Fibroblast of skin of scalp (primary cell): ENCODE results near the gene USP44. TPM values are rescaled to one million over a fixed set of nuclear protein-coding genes. Genes with fewer than 3 reads are reported as not detected.
A peak's percentile ranks its signal among the peaks of the same experiment; 100 is the strongest.
"Not testable (repeated sequence)": the region's sequence is repeated elsewhere in the genome, so short reads cannot be mapped to it uniquely, and the experiment has no call there.

Source experiments
- DNase-seq: peaks from one replicate; pipeline ENCODE4 v3.0.0-alpha.2; 2013
- polyA plus RNA-seq, 2 experiments: library from polyadenylated mRNA; unstranded; fragments of 120-200 nt; gene quantifications; one replicate each; pipeline ENCODE4 v1.2.1, GENCODE V29; 2013; ENCODE audit not compliant: insufficient read length in 2 of 2

Gene USP44
- polyA plus RNA-seq (2013, experiment 1 of 2; ENCODE audit: insufficient read length), result 0.06 TPM
- polyA plus RNA-seq (2013, experiment 2 of 2; ENCODE audit: insufficient read length), result 0.15 TPM

GRCh38 chr12:95551305-95551704 is at the start of gene USP44:
Gene USP44, minus strand, starts transcription at chr12:95551476. Its CDS starts 17,220 bp downstream, at chr12:95534256.
- no peak for DNase-seq

- DNase-seq, result no peak
Measured at GRCh38 chr12:95600567-95600966, 49.3 kb upstream of the USP44 start.

GRCh38 chr12:95599880-95600279 is 48.6 kb upstream of the USP44 start:
- DNase-seq, result no peak

- no peak for DNase-seq
Measured at GRCh38 chr12:95594136-95594535, 42.9 kb upstream of the USP44 start.

GRCh38 chr12:95593266-95593871 is 42.1 kb upstream of the USP44 start:
- DNase-seq, result no peak

GRCh38 chr12:95591731-95592130 is 40.5 kb upstream of the USP44 start:
- DNase-seq, result no peak

- DNase-seq, result no peak
Measured at GRCh38 chr12:95590775-95591174, 39.5 kb upstream of the USP44 start.

GRCh38 chr12:95583933-95584332 is 32.7 kb upstream of the USP44 start:
- DNase-seq, result no peak

- peak; percentile 66 for DNase-seq
Measured at GRCh38 chr12:95582230-95583058, 31.2 kb upstream of the USP44 start.

- no peak for DNase-seq
Measured at GRCh38 chr12:95577820-95578219, 26.5 kb upstream of the USP44 start.

- peak; percentile 53 for DNase-seq
Measured at GRCh38 chr12:95574799-95575452, 23.6 kb upstream of the USP44 start.

- DNase-seq, result no peak
Measured at GRCh38 chr12:95573951-95574576, 22.8 kb upstream of the USP44 start.

- DNase-seq, result no peak
Measured at GRCh38 chr12:95571369-95571768, 20.1 kb upstream of the USP44 start.

GRCh38 chr12:95568045-95568444 is 16.8 kb upstream of the USP44 start:
- DNase-seq, result not testable (repeated sequence)

GRCh38 chr12:95557625-95558024 is 6.3 kb upstream of the USP44 start:
- no peak for DNase-seq

GRCh38 chr12:95554532-95555071 is 3.3 kb upstream of the USP44 start:
- no peak for DNase-seq

- no peak for DNase-seq
Measured at GRCh38 chr12:95553197-95553943, 2.1 kb upstream of the USP44 start.

GRCh38 chr12:95551913-95552516 is 739 bp upstream of the USP44 start:
- no peak for DNase-seq

- no peak for DNase-seq
Measured at GRCh38 chr12:95549392-95550084, 1.7 kb downstream of the USP44 start.

- DNase-seq, result no peak
Measured at GRCh38 chr12:95548539-95549391, 2.5 kb downstream of the USP44 start.
